Measurements from ENCODE around the gene NAA35. TPM values are rescaled to one million over a fixed set of nuclear protein-coding genes. Genes with fewer than 3 reads are reported as not detected.

The NAA35 gene
- total and polyA plus RNA-seq, 2 experiments from 2014 or later, result 29.2 to 31.6 TPM

GRCh38 chr9:85925493-85925892, 15.5 kb upstream of the NAA35 start:
- no peaks in the 10 kb centered on the region for H3K36me3 Mint-ChIP-seq (ENCODE audit: low read depth)

More at GRCh38 chr9:85925493-85925892, 15.5 kb upstream of the NAA35 start:
- Histone ChIP-seq H3K27ac (ENCODE audit: low read depth) (no peak overlapping the region), H3K4me3 (no peak overlapping the region), H3K4me1 (ENCODE audit: insufficient read depth) (no peaks in the 10 kb centered on the region), H3K36me3 (ENCODE audit: insufficient read depth) (no peaks in the 10 kb centered on the region), H3K79me2 (replicated peaks; ENCODE audit: insufficient read depth) (no peaks in the 10 kb centered on the region), H4K20me1 (replicated peaks; ENCODE audit: insufficient read depth) (no peaks in the 10 kb centered on the region), H3F3A (replicated peaks; ENCODE audit: low read depth) (no peaks in the 10 kb centered on the region), H3K27me3 (ENCODE audit: insufficient read depth) (no peaks in the 10 kb centered on the region), H3K9me2 (ENCODE audit: insufficient read depth) (no peaks in the 10 kb centered on the region), H2AFZ (no peak overlapping the region), H3K4me2 (no peak overlapping the region)
- no peak overlapping the region for H3K4me3 Mint-ChIP-seq
- ATAC-seq (no peak), DNase-seq (ENCODE audit: low spot score) (no peak)
- H3K27me3 Mint-ChIP-seq (ENCODE audit: insufficient read depth, low read depth, poor library complexity), result no peaks in the 10 kb centered on the region
- H3K4me1 Mint-ChIP-seq, result peaks cover 8% of the 10 kb centered on the region; the same call in 2 of the 3 replicates
- TF ChIP-seq ZNF114 (CRISPR knock-in tag; IDR thresholded peaks at IDR 0.05) (no peak), EZH2phosphoT487 (IDR thresholded peaks at IDR 0.05; ENCODE audit: unreplicated experiment) (no peak), EZH2 (IDR thresholded peaks at IDR 0.05; ENCODE audit: low read depth, unreplicated experiment) (no peak), NANOG (IDR thresholded peaks at IDR 0.05; ENCODE audit: borderline replicate concordance) (no peak), ETS1 (IDR thresholded peaks at IDR 0.05) (no peak), ZNF462 (CRISPR knock-in tag; IDR thresholded peaks at IDR 0.05) (no peak), ZNF331 (CRISPR knock-in tag; IDR thresholded peaks at IDR 0.05; ENCODE audit: low read depth) (no peak), STAT1 (IDR thresholded peaks at IDR 0.05; ENCODE audit: unreplicated experiment) (no peak), JUNB (IDR thresholded peaks at IDR 0.05; ENCODE audit: unreplicated experiment) (no peak), POLR2AphosphoS5 (IDR thresholded peaks at IDR 0.05; ENCODE audit: low read depth) (no peak), CREB1 (CRISPR knock-in tag; IDR thresholded peaks at IDR 0.05; ENCODE audit: low read depth) (no peak)
- TF ChIP-seq, protein P1, sequence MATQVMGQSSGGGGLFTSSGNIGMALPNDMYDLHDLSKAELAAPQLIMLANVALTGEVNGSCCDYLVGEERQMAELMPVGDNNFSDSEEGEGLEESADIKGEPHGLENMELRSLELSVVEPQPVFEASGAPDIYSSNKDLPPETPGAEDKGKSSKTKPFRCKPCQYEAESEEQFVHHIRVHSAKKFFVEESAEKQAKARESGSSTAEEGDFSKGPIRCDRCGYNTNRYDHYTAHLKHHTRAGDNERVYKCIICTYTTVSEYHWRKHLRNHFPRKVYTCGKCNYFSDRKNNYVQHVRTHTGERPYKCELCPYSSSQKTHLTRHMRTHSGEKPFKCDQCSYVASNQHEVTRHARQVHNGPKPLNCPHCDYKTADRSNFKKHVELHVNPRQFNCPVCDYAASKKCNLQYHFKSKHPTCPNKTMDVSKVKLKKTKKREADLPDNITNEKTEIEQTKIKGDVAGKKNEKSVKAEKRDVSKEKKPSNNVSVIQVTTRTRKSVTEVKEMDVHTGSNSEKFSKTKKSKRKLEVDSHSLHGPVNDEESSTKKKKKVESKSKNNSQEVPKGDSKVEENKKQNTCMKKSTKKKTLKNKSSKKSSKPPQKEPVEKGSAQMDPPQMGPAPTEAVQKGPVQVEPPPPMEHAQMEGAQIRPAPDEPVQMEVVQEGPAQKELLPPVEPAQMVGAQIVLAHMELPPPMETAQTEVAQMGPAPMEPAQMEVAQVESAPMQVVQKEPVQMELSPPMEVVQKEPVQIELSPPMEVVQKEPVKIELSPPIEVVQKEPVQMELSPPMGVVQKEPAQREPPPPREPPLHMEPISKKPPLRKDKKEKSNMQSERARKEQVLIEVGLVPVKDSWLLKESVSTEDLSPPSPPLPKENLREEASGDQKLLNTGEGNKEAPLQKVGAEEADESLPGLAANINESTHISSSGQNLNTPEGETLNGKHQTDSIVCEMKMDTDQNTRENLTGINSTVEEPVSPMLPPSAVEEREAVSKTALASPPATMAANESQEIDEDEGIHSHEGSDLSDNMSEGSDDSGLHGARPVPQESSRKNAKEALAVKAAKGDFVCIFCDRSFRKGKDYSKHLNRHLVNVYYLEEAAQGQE (IDR thresholded peaks at IDR 0.05; ENCODE audit: unreplicated experiment), result no peak
- TF ChIP-seq, protein P2, sequence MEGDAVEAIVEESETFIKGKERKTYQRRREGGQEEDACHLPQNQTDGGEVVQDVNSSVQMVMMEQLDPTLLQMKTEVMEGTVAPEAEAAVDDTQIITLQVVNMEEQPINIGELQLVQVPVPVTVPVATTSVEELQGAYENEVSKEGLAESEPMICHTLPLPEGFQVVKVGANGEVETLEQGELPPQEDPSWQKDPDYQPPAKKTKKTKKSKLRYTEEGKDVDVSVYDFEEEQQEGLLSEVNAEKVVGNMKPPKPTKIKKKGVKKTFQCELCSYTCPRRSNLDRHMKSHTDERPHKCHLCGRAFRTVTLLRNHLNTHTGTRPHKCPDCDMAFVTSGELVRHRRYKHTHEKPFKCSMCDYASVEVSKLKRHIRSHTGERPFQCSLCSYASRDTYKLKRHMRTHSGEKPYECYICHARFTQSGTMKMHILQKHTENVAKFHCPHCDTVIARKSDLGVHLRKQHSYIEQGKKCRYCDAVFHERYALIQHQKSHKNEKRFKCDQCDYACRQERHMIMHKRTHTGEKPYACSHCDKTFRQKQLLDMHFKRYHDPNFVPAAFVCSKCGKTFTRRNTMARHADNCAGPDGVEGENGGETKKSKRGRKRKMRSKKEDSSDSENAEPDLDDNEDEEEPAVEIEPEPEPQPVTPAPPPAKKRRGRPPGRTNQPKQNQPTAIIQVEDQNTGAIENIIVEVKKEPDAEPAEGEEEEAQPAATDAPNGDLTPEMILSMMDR (conservative IDR thresholded peaks at IDR 0.05; ENCODE audit: low read depth in 2 of 2), result no peak
- H3K27ac Mint-ChIP-seq, result no peak overlapping the region
- no peaks in the 10 kb centered on the region for H3K9me3 Mint-ChIP-seq

Measured in GM23338 (cell line).